Osteoblast (primary cell): ENCODE results near the gene TMPRSS9. TPM values are rescaled to one million over a fixed set of nuclear protein-coding genes. Genes with fewer than 3 reads are reported as not detected.

Source experiments
- DNase-seq: peaks from one replicate; pipeline ENCODE4 v3.0.0; 2011; ENCODE audit warnings: low spot score, mixed read lengths; ENCODE audit not compliant: insufficient read length; ENCODE audit errors: missing footprints
- H2AFZ ChIP-seq: 2 replicates; pipeline ENCODE4 v1.6.0; 2011; ENCODE audit warnings: mild to moderate bottlenecking, low read length
- H3K27ac ChIP-seq: 2 replicates; pipeline ENCODE4 v1.5.1; 2011; ENCODE audit warnings: mild to moderate bottlenecking, low read depth, low read length, moderate library complexity
- H3K27me3 ChIP-seq: 2 replicates; pipeline ENCODE4 v1.6.0; 2012; ENCODE audit warnings: mild to moderate bottlenecking, control low read depth, inconsistent platforms, low read length, moderate library complexity; ENCODE audit not compliant: insufficient read depth
- H3K36me3 ChIP-seq: 2 replicates; pipeline ENCODE4 v1.5.1; 2011; ENCODE audit warnings: mild to moderate bottlenecking, low read length, control low read depth, moderate library complexity; ENCODE audit not compliant: insufficient read depth
- H3K4me1 ChIP-seq: 2 replicates; pipeline ENCODE4 v1.5.1; 2011; ENCODE audit warnings: mild to moderate bottlenecking, low read length, control low read depth, moderate library complexity; ENCODE audit not compliant: insufficient read depth
- H3K4me2 ChIP-seq: 2 replicates; pipeline ENCODE4 v1.6.0; 2011; ENCODE audit warnings: mild to moderate bottlenecking, low read length; ENCODE audit not compliant: insufficient read depth
- H3K4me3 ChIP-seq: fragments of 200-600 bp; sonication (generic); 3 replicates; pipeline ENCODE4 v1.5.1; 2012; ENCODE audit warnings: mild to moderate bottlenecking, low read length, inconsistent platforms; ENCODE audit not compliant: insufficient read depth
- H3K79me2 ChIP-seq: 2 replicates; pipeline ENCODE4 v1.6.0; 2012; ENCODE audit warnings: mild to moderate bottlenecking, low read length, control low read depth, inconsistent platforms; ENCODE audit not compliant: insufficient read depth
- H3K9me3 ChIP-seq: 2 replicates; pipeline ENCODE4 v1.5.1; 2011; ENCODE audit warnings: low read depth, low read length, control low read depth
- H4K20me1 ChIP-seq: 2 replicates; pipeline ENCODE4 v1.6.0; 2012; ENCODE audit warnings: mild to moderate bottlenecking, low read length, control low read depth; ENCODE audit not compliant: insufficient read depth
- total RNA-seq: library from RNA; depleted of rRNA; stranded (reverse); fragments of >200 nt; gene quantifications from 2 replicates; pipeline ENCODE4 v1.2.3, GENCODE V29; 2012
- TF ChIP-seq, protein P1 (sequence below): IDR thresholded peaks from 2 replicates; pipeline ENCODE4 v1.5.1; 2011; ENCODE audit warnings: mild to moderate bottlenecking, low read depth, low read length, moderate library complexity; ENCODE audit errors: extremely low read depth

The TMPRSS9 gene
- total RNA-seq, 1 donor: 1.1 TPM

DNA sequence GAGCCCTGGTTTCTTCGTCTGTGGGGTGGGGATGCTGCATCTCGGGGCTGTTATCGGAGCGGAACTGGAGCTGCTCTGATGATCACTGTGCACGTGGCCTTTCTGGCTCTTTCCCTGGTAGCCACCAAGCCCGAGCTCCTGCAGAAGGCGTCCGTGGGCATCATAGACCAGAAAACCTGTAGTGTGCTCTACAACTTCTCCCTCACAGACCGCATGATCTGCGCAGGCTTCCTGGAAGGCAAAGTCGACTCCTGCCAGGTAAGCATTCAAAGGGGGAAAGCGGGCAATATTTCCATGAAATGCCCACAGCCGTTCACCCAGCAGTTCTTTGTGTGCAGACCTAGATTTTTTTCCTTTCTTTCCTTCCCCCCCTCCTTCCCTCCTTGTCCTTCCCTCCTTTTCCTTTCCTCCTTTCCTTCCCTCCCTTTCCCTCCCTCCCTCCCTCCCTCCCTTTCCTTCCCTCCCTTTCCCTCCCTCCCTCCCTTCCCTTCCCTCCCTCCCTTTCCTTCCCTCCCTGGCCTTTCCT is 57.9 kb downstream of the TMPRSS9 start:
- H3K9me3 ChIP-seq: no peaks in the 10 kb centered on the region
- H3K4me3 ChIP-seq: no peak overlapping the region
- H3K27me3 ChIP-seq: no peaks in the 10 kb centered on the region
- no peak overlapping the region for H2AFZ ChIP-seq
- peaks cover 12% of the 10 kb centered on the region for H4K20me1 ChIP-seq
- TF ChIP-seq, protein P1, sequence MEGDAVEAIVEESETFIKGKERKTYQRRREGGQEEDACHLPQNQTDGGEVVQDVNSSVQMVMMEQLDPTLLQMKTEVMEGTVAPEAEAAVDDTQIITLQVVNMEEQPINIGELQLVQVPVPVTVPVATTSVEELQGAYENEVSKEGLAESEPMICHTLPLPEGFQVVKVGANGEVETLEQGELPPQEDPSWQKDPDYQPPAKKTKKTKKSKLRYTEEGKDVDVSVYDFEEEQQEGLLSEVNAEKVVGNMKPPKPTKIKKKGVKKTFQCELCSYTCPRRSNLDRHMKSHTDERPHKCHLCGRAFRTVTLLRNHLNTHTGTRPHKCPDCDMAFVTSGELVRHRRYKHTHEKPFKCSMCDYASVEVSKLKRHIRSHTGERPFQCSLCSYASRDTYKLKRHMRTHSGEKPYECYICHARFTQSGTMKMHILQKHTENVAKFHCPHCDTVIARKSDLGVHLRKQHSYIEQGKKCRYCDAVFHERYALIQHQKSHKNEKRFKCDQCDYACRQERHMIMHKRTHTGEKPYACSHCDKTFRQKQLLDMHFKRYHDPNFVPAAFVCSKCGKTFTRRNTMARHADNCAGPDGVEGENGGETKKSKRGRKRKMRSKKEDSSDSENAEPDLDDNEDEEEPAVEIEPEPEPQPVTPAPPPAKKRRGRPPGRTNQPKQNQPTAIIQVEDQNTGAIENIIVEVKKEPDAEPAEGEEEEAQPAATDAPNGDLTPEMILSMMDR: no peak
- peaks cover 12% of the 10 kb centered on the region for H3K36me3 ChIP-seq
- peak; percentile 62 for DNase-seq
- H3K4me1 ChIP-seq: no peaks in the 10 kb centered on the region
- no peak overlapping the region for H3K27ac ChIP-seq
- H3K79me2 ChIP-seq: peaks cover 9% of the 10 kb centered on the region
- H3K4me2 ChIP-seq: no peak overlapping the region

DNA sequence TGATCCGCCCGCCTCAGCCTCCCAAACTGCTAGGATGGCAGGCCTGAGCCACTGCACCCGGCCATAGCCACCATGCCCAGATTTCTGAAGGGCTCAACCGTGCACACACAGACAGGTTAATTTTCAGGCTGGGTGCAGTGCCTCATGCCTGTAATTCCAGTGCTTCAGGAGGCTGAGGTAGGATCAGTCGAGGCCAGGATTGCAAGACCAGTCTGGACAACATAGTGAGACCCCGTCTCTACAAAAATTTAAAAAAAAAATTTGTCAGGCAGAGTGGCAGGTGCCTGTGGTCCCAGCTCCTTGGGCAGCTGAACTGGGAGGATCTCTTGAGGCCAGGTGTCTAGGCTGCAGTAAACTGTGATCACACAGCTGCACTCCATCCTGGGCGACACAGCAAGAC is 59.7 kb downstream of the TMPRSS9 start:
- Histone ChIP-seq H3K27me3 (no peaks in the 10 kb centered on the region), H4K20me1 (peaks cover 12% of the 10 kb centered on the region), H3K36me3 (peaks cover 12% of the 10 kb centered on the region), H3K79me2 (peaks cover 26% of the 10 kb centered on the region), H3K4me2 (no peak overlapping the region), H3K4me1 (no peaks in the 10 kb centered on the region), H3K4me3 (no peak overlapping the region), H3K27ac (no peak overlapping the region), H2AFZ (no peak overlapping the region), H3K9me3 (no peaks in the 10 kb centered on the region)
- no peak for DNase-seq
- TF ChIP-seq, protein P1: no peak

DNA sequence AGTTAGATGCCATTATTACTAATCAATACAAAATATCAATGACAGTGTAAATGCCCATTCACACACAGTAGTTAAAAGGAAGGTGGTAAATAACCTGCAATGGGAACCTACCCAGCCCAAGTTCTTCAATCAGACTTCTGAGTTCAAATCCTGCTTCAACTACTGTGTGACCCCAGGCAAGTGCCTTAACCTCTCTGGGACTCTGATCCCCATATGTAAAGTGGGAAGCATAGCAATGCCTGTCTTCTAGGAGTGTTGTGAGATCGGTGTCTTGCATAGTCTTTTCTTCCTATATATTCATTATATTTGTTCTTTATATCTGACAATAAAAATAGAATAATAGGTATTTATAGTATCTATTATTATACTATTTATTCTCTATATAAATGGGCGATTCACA is 60.4 kb downstream of the TMPRSS9 start:
- no peak overlapping the region for H2AFZ ChIP-seq
- H4K20me1 ChIP-seq: peaks cover 15% of the 10 kb centered on the region
- no peak overlapping the region for H3K27ac ChIP-seq
- peak; percentile 56 for DNase-seq
- H3K4me2 ChIP-seq: no peak overlapping the region
- H3K79me2 ChIP-seq: peaks cover 34% of the 10 kb centered on the region
- H3K4me3 ChIP-seq: no peak overlapping the region
- TF ChIP-seq, protein P1: no peak
- no peaks in the 10 kb centered on the region for H3K9me3 ChIP-seq
- H3K27me3 ChIP-seq: no peaks in the 10 kb centered on the region
- peaks cover 12% of the 10 kb centered on the region for H3K36me3 ChIP-seq
- peaks cover under 1% of the 10 kb centered on the region for H3K4me1 ChIP-seq

DNA sequence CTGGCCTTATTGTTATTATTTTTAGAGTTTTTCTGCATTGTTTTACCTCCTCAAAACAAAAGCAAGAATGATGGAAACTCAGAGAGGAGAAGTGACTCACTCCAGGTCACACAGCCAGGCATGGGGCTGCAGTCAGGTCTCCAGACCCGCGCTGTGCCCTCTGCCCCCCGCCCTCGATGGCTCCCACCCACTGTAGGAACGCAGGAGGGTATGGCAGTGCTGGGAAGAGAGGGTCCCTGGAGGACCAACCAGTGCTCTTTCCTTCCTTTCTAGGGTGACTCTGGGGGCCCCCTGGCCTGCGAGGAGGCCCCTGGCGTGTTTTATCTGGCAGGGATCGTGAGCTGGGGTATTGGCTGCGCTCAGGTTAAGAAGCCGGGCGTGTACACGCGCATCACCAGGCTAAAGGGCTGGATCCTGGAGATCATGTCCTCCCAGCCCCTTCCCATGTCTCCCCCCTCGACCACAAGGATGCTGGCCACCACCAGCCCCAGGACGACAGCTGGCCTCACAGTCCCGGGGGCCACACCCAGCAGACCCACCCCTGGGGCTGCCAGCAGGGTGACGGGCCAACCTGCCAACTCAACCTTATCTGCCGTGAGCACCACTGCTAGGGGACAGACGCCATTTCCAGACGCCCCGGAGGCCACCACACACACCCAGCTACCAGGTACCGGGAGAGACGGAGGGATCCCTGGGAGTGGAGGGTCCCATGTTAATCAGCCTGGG is 61.7 kb downstream of the TMPRSS9 start:
- Histone ChIP-seq H3K27ac (no peak overlapping the region), H3K79me2 (peaks cover 46% of the 10 kb centered on the region), H3K4me1 (peaks cover 9% of the 10 kb centered on the region), H3K27me3 (no peaks in the 10 kb centered on the region), H4K20me1 (peaks cover 26% of the 10 kb centered on the region), H2AFZ (no peak overlapping the region), H3K36me3 (peaks cover 17% of the 10 kb centered on the region), H3K9me3 (no peaks in the 10 kb centered on the region), H3K4me2 (no peak overlapping the region), H3K4me3 (no peak overlapping the region)
- DNase-seq: peak; percentile 72
- TF ChIP-seq, protein P1: no peak
